Liver (tissue), 9 donors: ENCODE results near the gene MCU. TPM values are rescaled to one million over a fixed set of nuclear protein-coding genes. Genes with fewer than 3 reads are reported as not detected.

Experiments used
- DNase-seq: peaks from one replicate; pipeline ENCODE4 v3.0.0-alpha.2; 2017; ENCODE audit warnings: low spot score
- H3K27ac ChIP-seq, 2 donors: one replicate each; pipeline ENCODE4 v1.7.0; 2013; ENCODE audit warnings: inconsistent platforms in 2 of 2, low read length in 2 of 2, control low read depth in 1 of 2, low read depth in 1 of 2, mild to moderate bottlenecking in 1 of 2
- H3K27me3 ChIP-seq, 4 donors: one replicate each; pipeline versions ENCODE4 v1.6.1 to v1.7.0; 2013; ENCODE audit warnings: low read length in 3 of 4, inconsistent platforms in 1 of 4, mild to moderate bottlenecking in 1 of 4, moderate library complexity in 1 of 4; ENCODE audit not compliant: control insufficient read depth in 4 of 4, insufficient read depth in 4 of 4
- H3K36me3 ChIP-seq, 4 donors: one replicate each; pipeline versions ENCODE4 v1.6.1 to v1.7.0; 2013; ENCODE audit warnings: low read length in 3 of 4, mild to moderate bottlenecking in 3 of 4, low read depth in 1 of 4, moderate library complexity in 1 of 4; ENCODE audit not compliant: control insufficient read depth in 4 of 4, insufficient read depth in 3 of 4
- H3K4me1 ChIP-seq, 4 donors: one replicate each; pipeline versions ENCODE4 v1.6.1 to v1.7.0; 2013; ENCODE audit warnings: low read length in 3 of 4, mild to moderate bottlenecking in 3 of 4, moderate library complexity in 1 of 4; ENCODE audit not compliant: control insufficient read depth in 4 of 4, insufficient read depth in 4 of 4
- H3K4me3 ChIP-seq, 3 donors: one replicate each; pipeline versions ENCODE4 v1.6.1 to v1.7.0; 2013; ENCODE audit warnings: low read length in 3 of 3, control low read depth in 1 of 3, low read depth in 1 of 3, mild to moderate bottlenecking in 1 of 3
- H3K9ac ChIP-seq, 2 donors: one replicate each; pipeline ENCODE4 v1.7.0; 2013; ENCODE audit warnings: low read length in 2 of 2, mild to moderate bottlenecking in 2 of 2, moderate library complexity in 2 of 2, control low read depth in 1 of 2, low read depth in 1 of 2
- H3K9me3 ChIP-seq, 4 donors: one replicate each; pipeline versions ENCODE4 v1.6.1 to v1.7.0; 2013; ENCODE audit warnings: low read length in 3 of 4; ENCODE audit not compliant: control insufficient read depth in 4 of 4
- EGR1 ChIP-seq, 2 donors: IDR thresholded peaks; 2 replicates each; pipeline ENCODE4 v1.6.1; 2016 to 2018; ENCODE audit warnings: antibody characterized with exemption in 2 of 2, low read depth in 2 of 2
- FOXA1 ChIP-seq: IDR thresholded peaks from 2 replicates; pipeline ENCODE4 v1.6.1; 2016; ENCODE audit warnings: antibody characterized with exemption
- FOXA2 ChIP-seq: IDR thresholded peaks from 2 replicates; pipeline ENCODE4 v1.6.1; 2016; ENCODE audit warnings: antibody characterized with exemption
- GABPA ChIP-seq, 2 donors: IDR thresholded peaks in 1 of 2; conservative IDR thresholded peaks in 1 of 2; 2 replicates each; pipeline ENCODE4 v1.6.1; 2016; ENCODE audit warnings: antibody characterized with exemption in 2 of 2, mild to moderate bottlenecking in 1 of 2, moderate library complexity in 1 of 2
- HNF4A ChIP-seq, 2 donors: conservative IDR thresholded peaks; 2 replicates each; pipeline ENCODE4 v1.6.1; 2016; ENCODE audit warnings: antibody characterized with exemption in 2 of 2, mild to moderate bottlenecking in 2 of 2
- HNF4G ChIP-seq: IDR thresholded peaks from 2 replicates; pipeline ENCODE4 v1.6.1; 2016; ENCODE audit warnings: antibody characterized with exemption
- JUND ChIP-seq, 2 donors: IDR thresholded peaks; 2 replicates each; pipeline ENCODE4 v1.6.1; 2016; ENCODE audit warnings: antibody characterized with exemption in 2 of 2
- MAX ChIP-seq: IDR thresholded peaks from 2 replicates; pipeline ENCODE4 v1.6.1; 2016; ENCODE audit warnings: antibody characterized with exemption
- NR2F2 ChIP-seq: IDR thresholded peaks from 2 replicates; pipeline ENCODE4 v1.6.1; 2016; ENCODE audit warnings: antibody characterized with exemption
- RAD21 ChIP-seq, 2 donors: IDR thresholded peaks; 2 replicates each; pipeline ENCODE4 v1.6.1; 2016; ENCODE audit warnings: antibody characterized with exemption in 2 of 2, mild to moderate bottlenecking in 2 of 2
- SP1 ChIP-seq: IDR thresholded peaks from 2 replicates; pipeline ENCODE4 v1.6.1; 2018; ENCODE audit warnings: antibody characterized with exemption, mild to moderate bottlenecking
- TAF1 ChIP-seq: conservative IDR thresholded peaks from 2 replicates; pipeline ENCODE4 v1.6.1; 2016; ENCODE audit warnings: antibody characterized with exemption, mild to moderate bottlenecking
- YY1 ChIP-seq: IDR thresholded peaks from 2 replicates; pipeline ENCODE4 v1.6.1; 2016; ENCODE audit warnings: antibody characterized with exemption, mild to moderate bottlenecking
- WGBS: extraction: QIAGEN DNeasy Blood & Tissue Kit; methylation state at CpG from one replicate; pipeline ENCODE4 v1.1.7; 2013; 5-methylcytosine and 5-hydroxymethylcytosine counted together
- polyA plus RNA-seq, 2 donors: library from polyadenylated mRNA; stranded (reverse) in 1 of 2; unstranded in 1 of 2; fragments of 200-250 nt in 1 of 2; fragments of >200 nt in 1 of 2; fragmentation: Nextera tagmentation in 1 of 2; extraction: Ambion mirVana in 1 of 2; gene quantifications; one replicate each; pipeline versions ENCODE4 v1.2.1 to v1.2.3, GENCODE V29; 2013 to 2015
- total RNA-seq, 2 donors: library from RNA; depleted of rRNA; stranded (reverse); fragments of >200 nt; gene quantifications; one replicate each; pipeline ENCODE4 v1.2.3, GENCODE V29; 2014
- TF ChIP-seq, protein P1 (sequence below): IDR thresholded peaks from 2 replicates; pipeline ENCODE4 v1.6.1; 2016; ENCODE audit warnings: antibody characterized with exemption
- TF ChIP-seq, protein P2 (sequence below): fragments of 150-350 bp; IDR thresholded peaks from 2 replicates; pipeline ENCODE4 v1.5.1; 2017; ENCODE audit warnings: improper control_type of control experiment, low read depth, low read length; ENCODE audit not compliant: missing input control
- TF ChIP-seq, protein P3 (sequence below): IDR thresholded peaks from 2 replicates; pipeline ENCODE4 v1.6.1; 2016; ENCODE audit warnings: antibody characterized with exemption
- donor health status: healthy.
- donor health status: healthy.
- donor health status: healthy.
- donor health status: healthy.
- donor health status: healthy.

The MCU gene
- total and polyA plus RNA-seq, 4 donors: 6.4 to 13.0 (median 8.8) TPM

- Histone ChIP-seq H3K9me3 (no peaks in the 10 kb centered on the region), H3K4me3 (no peak overlapping the region), H3K9ac (no peak overlapping the region), H3K27ac (no peak overlapping the region), H3K4me1 (no peaks in the 10 kb centered on the region), H3K36me3 (peaks cover 0 to 6% (median 3%) of the 10 kb centered on the region in 4 donors), H3K27me3 (no peaks in the 10 kb centered on the region)
- no peak for DNase-seq
- no peak for TF ChIP-seq EGR1 (IDR thresholded peaks at IDR 0.05; ENCODE audit: low read depth in 2 of 2)
- no peak for TF ChIP-seq SP1
- no peak for TF ChIP-seq GABPA (IDR thresholded peaks at IDR 0.05 in 1 of 2, conservative IDR thresholded peaks at IDR 0.05 in 1 of 2)
- TF ChIP-seq FOXA1: no peak
- no peak for TF ChIP-seq TAF1
- TF ChIP-seq, protein P1, sequence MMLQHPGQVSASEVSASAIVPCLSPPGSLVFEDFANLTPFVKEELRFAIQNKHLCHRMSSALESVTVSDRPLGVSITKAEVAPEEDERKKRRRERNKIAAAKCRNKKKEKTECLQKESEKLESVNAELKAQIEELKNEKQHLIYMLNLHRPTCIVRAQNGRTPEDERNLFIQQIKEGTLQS: no peak
- TF ChIP-seq HNF4A (conservative IDR thresholded peaks at IDR 0.05): no peak
- no peak for TF ChIP-seq NR2F2
- TF ChIP-seq RAD21 (IDR thresholded peaks at IDR 0.05): no peak
- no peak for TF ChIP-seq HNF4G
- TF ChIP-seq, protein P2, sequence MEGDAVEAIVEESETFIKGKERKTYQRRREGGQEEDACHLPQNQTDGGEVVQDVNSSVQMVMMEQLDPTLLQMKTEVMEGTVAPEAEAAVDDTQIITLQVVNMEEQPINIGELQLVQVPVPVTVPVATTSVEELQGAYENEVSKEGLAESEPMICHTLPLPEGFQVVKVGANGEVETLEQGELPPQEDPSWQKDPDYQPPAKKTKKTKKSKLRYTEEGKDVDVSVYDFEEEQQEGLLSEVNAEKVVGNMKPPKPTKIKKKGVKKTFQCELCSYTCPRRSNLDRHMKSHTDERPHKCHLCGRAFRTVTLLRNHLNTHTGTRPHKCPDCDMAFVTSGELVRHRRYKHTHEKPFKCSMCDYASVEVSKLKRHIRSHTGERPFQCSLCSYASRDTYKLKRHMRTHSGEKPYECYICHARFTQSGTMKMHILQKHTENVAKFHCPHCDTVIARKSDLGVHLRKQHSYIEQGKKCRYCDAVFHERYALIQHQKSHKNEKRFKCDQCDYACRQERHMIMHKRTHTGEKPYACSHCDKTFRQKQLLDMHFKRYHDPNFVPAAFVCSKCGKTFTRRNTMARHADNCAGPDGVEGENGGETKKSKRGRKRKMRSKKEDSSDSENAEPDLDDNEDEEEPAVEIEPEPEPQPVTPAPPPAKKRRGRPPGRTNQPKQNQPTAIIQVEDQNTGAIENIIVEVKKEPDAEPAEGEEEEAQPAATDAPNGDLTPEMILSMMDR: no peak
- TF ChIP-seq, protein P3, sequence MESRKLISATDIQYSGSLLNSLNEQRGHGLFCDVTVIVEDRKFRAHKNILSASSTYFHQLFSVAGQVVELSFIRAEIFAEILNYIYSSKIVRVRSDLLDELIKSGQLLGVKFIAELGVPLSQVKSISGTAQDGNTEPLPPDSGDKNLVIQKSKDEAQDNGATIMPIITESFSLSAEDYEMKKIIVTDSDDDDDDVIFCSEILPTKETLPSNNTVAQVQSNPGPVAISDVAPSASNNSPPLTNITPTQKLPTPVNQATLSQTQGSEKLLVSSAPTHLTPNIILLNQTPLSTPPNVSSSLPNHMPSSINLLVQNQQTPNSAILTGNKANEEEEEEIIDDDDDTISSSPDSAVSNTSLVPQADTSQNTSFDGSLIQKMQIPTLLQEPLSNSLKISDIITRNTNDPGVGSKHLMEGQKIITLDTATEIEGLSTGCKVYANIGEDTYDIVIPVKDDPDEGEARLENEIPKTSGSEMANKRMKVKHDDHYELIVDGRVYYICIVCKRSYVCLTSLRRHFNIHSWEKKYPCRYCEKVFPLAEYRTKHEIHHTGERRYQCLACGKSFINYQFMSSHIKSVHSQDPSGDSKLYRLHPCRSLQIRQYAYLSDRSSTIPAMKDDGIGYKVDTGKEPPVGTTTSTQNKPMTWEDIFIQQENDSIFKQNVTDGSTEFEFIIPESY: no peak
- no peak for TF ChIP-seq JUND (IDR thresholded peaks at IDR 0.05)
- TF ChIP-seq MAX: no peak
- 95% methylated on average over 6 of the region's 6 CpGs for WGBS
Measured at GRCh38 chr10:72858067-72858466, 166.1 kb downstream of the MCU start.

DNA sequence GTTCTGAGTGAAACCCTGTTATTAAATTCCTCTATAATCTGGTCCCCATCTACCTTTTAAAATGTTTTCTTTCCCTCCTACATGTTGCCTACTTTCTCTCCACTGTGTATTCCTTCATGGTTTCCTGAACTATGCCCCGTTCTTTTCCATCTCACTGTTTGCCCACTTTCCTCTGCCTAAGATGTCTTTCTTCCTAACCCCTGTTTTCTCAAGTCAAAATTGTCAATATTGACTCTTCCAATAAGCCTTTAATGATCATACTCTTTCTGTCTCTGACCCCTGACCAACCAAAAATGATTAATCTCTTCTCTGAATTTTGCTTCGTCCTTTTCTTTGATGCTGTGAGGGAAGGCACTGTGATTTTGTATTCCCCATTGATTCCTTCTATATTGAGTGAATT is 171.0 kb downstream of the MCU start:
- Histone ChIP-seq H3K9ac (no peak overlapping the region), H3K9me3 (no peaks in the 10 kb centered on the region), H3K4me1 (no peaks in the 10 kb centered on the region), H3K4me3 (no peak overlapping the region), H3K27me3 (no peaks in the 10 kb centered on the region), H3K36me3 (peaks cover 0 to 6% (median 3%) of the 10 kb centered on the region in 4 donors), H3K27ac (no peak overlapping the region)
- 92% methylated on average over 2 of the region's 2 CpGs for WGBS
- no peak for DNase-seq
- TF ChIP-seq GABPA (IDR thresholded peaks at IDR 0.05 in 1 of 2, conservative IDR thresholded peaks at IDR 0.05 in 1 of 2) (no peak), HNF4G (no peak), FOXA1 (no peak), EGR1 (IDR thresholded peaks at IDR 0.05; ENCODE audit: low read depth in 2 of 2) (no peak), MAX (no peak), JUND (IDR thresholded peaks at IDR 0.05) (no peak), FOXA2 (no peak), TAF1 (no peak), YY1 (no peak), RAD21 (IDR thresholded peaks at IDR 0.05) (no peak)
- TF ChIP-seq, protein P3: no peak
- TF ChIP-seq, protein P2: no peak
